Right hindlimb (tissue), 1 donor: Measurements from ENCODE around the gene NBPF20.
"Not testable (repeated sequence)": the region's sequence is repeated elsewhere in the genome, so short reads cannot be mapped to it uniquely, and the experiment has no call there.

Source experiments
- DNase-seq: peaks from one replicate; pipeline ENCODE4 v3.0.0-alpha.2; 2018

Gene NBPF20

DNA sequence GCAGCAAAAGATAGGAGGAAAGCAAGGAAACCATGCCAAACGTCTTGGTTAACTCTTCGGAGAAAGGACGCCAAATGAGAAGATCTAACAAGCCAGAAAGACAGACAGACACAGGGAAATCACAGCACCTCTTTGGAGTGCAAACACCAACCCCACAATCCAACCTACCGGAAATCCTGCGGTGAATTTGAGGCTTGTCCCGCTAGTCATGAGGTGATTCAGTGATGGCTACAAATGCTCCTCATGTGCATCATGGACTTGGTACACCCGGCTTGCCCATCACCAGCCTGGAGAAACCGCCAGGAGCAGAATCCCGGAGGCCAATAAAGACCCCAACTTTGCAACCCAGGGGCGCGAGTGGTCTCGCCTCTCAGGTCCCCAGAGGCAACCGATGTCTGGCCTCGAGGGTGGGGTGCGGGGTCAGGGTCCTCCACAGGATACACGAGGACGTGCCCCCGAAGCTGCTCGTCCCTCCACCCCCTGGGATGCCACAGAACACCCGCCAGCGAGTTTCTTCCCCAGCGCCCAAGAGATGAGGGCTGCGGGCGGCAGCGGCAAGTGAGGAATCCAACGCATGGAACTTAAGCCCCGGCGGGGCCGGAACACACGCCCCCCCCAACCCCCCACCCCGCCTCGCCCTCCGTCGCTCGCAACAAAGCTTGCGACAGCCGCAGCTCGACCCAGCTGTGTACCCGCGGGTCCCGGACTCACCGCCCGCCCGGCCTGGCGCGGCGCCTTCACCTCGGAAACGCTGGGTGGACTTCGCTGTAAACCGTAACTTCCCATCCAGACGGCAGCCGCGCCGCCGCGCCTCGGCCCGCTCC lies 579 bp downstream of the NBPF20 start:
- DNase-seq = peak; percentile 29

DNA sequence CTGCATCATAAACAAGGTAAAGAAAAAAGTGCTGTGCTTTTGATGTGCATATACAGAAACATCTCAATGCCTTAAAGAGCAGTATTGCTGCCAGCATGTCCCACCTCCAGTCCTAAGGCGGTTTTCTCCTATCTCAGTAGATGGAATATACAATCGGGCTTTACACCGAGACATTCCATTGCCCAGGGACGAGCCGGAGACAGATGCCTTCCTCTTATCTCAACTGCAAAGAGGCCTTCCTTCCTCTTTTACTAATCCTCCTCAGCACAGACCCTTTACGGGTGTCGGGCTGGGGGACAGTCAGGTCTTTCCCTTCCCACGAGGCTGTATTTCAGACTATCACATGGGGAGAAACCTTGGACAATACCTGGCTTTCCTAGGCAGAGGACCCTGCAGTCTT lies 10.3 kb downstream of the NBPF20 start:
- DNase-seq = not testable (repeated sequence)

DNA sequence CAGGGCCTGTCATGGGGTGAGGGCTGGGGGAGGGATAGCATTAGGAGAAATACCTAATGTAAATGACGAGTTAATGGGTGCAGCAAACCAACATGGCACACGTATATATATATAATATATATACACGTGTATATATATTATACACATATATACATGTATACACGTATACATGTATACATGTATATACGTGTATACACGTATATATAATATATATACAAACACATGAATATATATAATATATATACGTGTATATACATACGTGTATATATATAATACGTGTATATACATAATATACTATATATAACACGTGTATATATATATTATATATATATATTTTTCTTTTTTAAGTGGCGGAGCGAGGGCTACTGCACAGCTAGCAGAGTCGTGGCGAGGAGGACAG lies 18.1 kb downstream of the NBPF20 start:
- not testable (repeated sequence) for DNase-seq

DNA sequence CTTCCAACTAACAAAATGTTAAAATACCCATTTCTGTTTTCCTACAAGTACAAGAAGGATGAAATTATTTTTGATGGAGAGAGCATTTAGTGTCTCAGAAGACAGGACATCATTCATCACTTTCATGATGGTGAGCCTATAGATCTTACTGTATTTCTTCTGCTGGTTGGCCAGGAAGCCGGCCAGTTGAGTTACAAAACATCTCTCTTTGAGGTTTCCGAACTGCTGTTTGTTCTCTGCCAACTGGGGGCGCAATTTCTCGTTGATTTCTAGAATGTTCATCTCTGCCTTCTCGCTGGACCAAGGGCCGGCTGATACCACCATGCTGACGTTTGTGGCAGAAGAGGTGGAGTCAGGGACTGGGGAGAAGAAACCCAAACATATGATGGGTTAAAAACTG lies 20.5 kb downstream of the NBPF20 start:
- DNase-seq = not testable (repeated sequence)

DNA sequence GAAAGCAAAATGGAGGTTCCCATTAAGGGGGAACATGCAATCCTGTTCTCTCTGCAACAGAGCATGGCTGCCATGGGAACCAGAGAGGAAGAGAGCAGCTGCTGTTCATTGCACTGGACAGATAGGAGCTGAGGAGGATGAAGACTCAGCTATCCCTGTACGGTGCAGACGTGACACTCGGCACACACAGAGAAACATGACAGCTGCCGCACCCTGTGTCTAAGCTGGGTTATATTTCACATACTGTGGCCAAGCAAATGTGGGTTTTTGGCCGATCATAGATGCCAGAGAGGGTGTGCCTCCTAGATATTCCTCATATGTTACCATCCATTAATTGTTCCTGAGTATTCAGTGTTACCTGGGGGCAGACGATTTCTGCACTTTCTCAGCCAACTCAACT lies 24.7 kb downstream of the NBPF20 start:
- DNase-seq = peak; percentile 54
